Activated CD8-positive, alpha-beta memory T cell treated with anti-CD3 and anti-CD28 coated beads, Interleukin-2, amount 50 U/mL, for 48 hours (primary cell): ENCODE data around the gene ASPRV1.

Experiments used
- DNase-seq: peaks from one replicate; pipeline ENCODE4 v3.0.0-alpha.2; 2020

ASPRV1 gene

GRCh38 chr2:69937968-69938367, 23.5 kb downstream of the ASPRV1 start:
- peak; percentile 39 for DNase-seq

GRCh38 chr2:69936906-69937305, 24.5 kb downstream of the ASPRV1 start:
- peak; percentile 40 for DNase-seq

GRCh38 chr2:69935011-69935410, 26.4 kb downstream of the ASPRV1 start:
- no peak for DNase-seq

GRCh38 chr2:69934614-69934908, 26.9 kb downstream of the ASPRV1 start:
- DNase-seq: no peak

GRCh38 chr2:69933839-69934613, 27.4 kb downstream of the ASPRV1 start:
- DNase-seq: peak; percentile 49

GRCh38 chr2:69933254-69933828, 28.1 kb downstream of the ASPRV1 start:
- DNase-seq: no peak

GRCh38 chr2:69932596-69932922, 28.9 kb downstream of the ASPRV1 start:
- no peak for DNase-seq

GRCh38 chr2:69931832-69932595, 29.4 kb downstream of the ASPRV1 start:
- DNase-seq: peak; percentile 53

GRCh38 chr2:69926849-69927515, 34.4 kb downstream of the ASPRV1 start:
- DNase-seq: no peak

GRCh38 chr2:69923116-69923515, 38.3 kb downstream of the ASPRV1 start:
- no peak for DNase-seq

- DNase-seq: no peak
These were observed 43.0 kb downstream of the ASPRV1 start for GRCh38 chr2:69918401-69918800.

- DNase-seq: no peak
These were observed 43.6 kb downstream of the ASPRV1 start for GRCh38 chr2:69917852-69918251.

GRCh38 chr2:69916106-69916505, 45.3 kb downstream of the ASPRV1 start:
- no peak for DNase-seq

GRCh38 chr2:69914950-69915945, 46.2 kb downstream of the ASPRV1 start, which contains the start of gene MXD1:
TSS of gene MXD1 (plus strand) at chr2:69915109. CDS start at chr2:69915331, 222 bp downstream.
- DNase-seq: no peak

GRCh38 chr2:69914164-69914949, 47.1 kb downstream of the ASPRV1 start:
- DNase-seq: peak; percentile 98

- no peak for DNase-seq
These were observed 49.4 kb downstream of the ASPRV1 start for GRCh38 chr2:69911985-69912563.
